Anterior cingulate cortex (tissue), 58 donors: ENCODE measurements around the gene CEP72.
"Not testable (repeated sequence)": the region's sequence is repeated elsewhere in the genome, so short reads cannot be mapped to it uniquely, and the experiment has no call there.

Source experiments
- DNase-seq, 58 donors: peaks; one replicate each; lab custom pipeline; 2025; lab: John Stamatoyannopoulos, UW

The CEP72 gene

GRCh38 chr5:597871-598563, 14.1 kb upstream of the CEP72 start:
- DNase-seq = no peak

- DNase-seq = no peak
These were observed 13.6 kb upstream of the CEP72 start for GRCh38 chr5:598564-598890.

GRCh38 chr5:600886-601541, 11.1 kb upstream of the CEP72 start:
- DNase-seq = no peak

GRCh38 chr5:601771-602465, 10.2 kb upstream of the CEP72 start:
- no peak for DNase-seq

- DNase-seq = no peak
These were observed 9.6 kb upstream of the CEP72 start for GRCh38 chr5:602466-603035.

GRCh38 chr5:603081-603998, 8.8 kb upstream of the CEP72 start:
- DNase-seq = no peak

GRCh38 chr5:604391-604831, 7.7 kb upstream of the CEP72 start:
- no peak for DNase-seq

- DNase-seq = not testable (repeated sequence)
These were observed 7.0 kb upstream of the CEP72 start for GRCh38 chr5:605090-605489.

GRCh38 chr5:606061-606460, 6.1 kb upstream of the CEP72 start:
- no peak for DNase-seq

- DNase-seq = no peak
These were observed 5.4 kb upstream of the CEP72 start for GRCh38 chr5:606526-607399.

GRCh38 chr5:607541-608428, 4.4 kb upstream of the CEP72 start:
- no peak for DNase-seq

GRCh38 chr5:608429-609370, 3.4 kb upstream of the CEP72 start:
- DNase-seq = no peak

GRCh38 chr5:609506-609905, 2.6 kb upstream of the CEP72 start:
- DNase-seq = no peak

GRCh38 chr5:610011-610743, 2.0 kb upstream of the CEP72 start:
- no peak for DNase-seq

GRCh38 chr5:610744-611730, 1.1 kb upstream of the CEP72 start:
- no peak for DNase-seq
